Dedifferentiated amniotic fluid mesenchymal stem cell (primary cell): ENCODE measurements around the gene ADAMTSL2.

ENCODE experiments used
- DNase-seq: peaks from one replicate; pipeline ENCODE4 v3.0.0-alpha.2; 2016; ENCODE audit errors: extremely low spot score

The ADAMTSL2 gene

GRCh38 chr9:133533857-133534256 is 647 bp upstream of the ADAMTSL2 start:
- no peak for DNase-seq

DNA sequence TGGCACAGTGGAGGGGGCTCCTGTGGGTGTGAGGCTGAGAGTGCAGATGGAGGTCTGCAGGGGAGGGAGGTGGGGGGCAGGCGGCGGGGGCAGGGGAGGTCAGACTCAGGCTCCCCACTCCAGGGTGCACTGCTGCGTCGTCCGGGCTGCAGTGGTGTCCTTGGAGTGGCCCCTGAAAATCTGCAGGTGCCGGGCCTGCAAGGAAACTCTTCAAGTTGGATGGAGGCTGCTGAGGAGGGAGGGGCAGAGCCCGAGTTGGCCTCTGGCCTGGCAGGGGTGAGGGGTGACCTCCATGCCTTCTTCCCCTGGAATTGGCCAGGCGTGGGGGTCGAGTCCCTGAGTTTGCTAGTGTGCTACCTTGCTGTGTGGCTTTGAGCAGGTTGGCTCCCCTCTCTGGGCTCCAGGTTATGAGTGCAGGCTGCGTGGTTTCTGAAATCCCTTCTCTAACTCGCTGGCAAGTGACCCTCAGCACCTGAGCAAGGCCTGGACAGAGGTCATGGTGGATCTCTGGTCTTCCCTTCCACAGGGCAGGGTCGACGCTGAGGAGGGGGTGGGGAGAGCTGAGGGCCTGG is 888 bp downstream of the ADAMTSL2 start:
- DNase-seq, result no peak

DNA sequence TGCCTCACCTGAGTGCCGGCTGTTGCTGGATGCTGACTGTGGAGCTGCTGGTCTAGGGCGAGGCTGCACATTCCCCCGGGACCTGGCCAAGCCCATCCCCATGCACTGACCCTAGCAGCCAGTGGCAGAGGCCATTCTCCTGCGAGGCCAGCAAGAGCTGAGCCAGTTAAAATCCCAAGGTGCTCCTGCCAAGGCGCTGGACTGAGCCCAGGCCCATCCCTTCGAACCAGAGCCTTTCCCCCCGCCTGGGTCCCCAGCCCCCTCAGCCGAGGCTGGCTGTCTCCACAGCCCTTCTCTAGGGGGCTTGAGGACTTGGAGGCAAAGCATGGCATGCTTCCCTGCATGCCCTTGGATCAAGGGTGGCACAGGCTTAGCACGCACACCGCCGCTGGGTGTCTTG is 1.6 kb downstream of the ADAMTSL2 start:
- DNase-seq, result no peak

DNA sequence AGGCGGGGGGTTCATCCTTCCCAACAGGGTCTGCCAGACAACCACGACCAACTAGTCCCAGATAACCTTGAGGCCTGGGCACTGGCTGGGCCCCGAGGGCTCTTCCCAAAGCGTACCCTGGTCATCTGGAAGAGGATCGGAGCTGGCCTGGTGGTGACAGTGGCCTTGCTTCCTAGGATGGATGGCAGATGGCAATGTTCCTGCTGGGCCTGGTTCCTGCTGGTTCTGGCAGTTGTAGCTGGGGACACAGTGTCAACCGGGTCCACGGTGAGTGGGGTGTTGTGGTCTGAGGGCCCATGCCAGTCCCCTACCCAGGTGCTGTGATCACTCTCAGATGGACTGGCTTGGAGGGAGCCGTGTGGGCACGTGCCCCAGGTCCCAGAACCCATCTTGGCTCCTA is 2.0 kb downstream of the ADAMTSL2 start:
- DNase-seq, result no peak

DNA sequence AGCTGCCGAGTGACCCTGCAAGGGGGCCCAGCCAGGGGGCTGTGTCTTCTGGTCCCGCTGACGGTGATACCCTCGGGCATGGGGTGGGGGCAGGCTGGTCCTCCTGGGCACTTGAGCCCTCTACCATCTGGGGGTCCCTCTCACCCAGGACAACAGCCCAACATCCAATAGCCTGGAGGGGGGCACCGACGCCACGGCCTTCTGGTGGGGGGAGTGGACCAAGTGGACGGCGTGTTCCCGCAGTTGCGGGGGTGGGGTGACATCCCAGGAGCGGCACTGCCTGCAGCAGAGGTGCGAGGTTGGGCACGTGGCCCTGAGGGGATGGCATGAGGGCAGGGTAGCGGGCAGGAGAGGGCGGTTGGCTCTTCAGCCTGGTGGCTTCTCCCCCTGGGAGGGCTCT is 2.8 kb downstream of the ADAMTSL2 start:
- DNase-seq, result no peak

GRCh38 chr9:133538176-133538575 is 3.7 kb downstream of the ADAMTSL2 start:
- DNase-seq, result no peak

- no peak for DNase-seq
Measured at GRCh38 chr9:133538851-133539833, 4.6 kb downstream of the ADAMTSL2 start.

GRCh38 chr9:133539991-133540697 is 5.6 kb downstream of the ADAMTSL2 start:
- no peak for DNase-seq

GRCh38 chr9:133540698-133541025 is 6.2 kb downstream of the ADAMTSL2 start:
- no peak for DNase-seq

DNA sequence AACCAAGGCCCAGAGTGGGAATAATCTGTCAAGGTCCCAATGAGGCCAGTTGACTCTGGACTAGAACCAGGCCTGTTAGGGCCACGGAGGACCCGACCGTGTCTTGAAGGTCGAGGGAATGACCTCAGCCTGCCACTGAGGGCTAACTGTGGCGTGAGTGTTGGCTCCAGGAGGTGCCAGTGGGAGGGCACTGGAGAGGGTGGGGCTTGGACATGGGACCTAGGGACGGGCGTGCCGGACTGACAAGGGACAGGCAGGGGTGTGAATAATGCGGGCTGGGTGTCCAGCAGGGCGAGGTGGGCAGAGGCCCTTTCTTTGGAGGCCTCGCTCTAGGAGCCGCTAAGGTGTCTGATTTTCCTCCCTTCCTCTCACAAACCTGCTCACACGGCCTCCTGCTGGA is 7.5 kb downstream of the ADAMTSL2 start:
- no peak for DNase-seq

DNA sequence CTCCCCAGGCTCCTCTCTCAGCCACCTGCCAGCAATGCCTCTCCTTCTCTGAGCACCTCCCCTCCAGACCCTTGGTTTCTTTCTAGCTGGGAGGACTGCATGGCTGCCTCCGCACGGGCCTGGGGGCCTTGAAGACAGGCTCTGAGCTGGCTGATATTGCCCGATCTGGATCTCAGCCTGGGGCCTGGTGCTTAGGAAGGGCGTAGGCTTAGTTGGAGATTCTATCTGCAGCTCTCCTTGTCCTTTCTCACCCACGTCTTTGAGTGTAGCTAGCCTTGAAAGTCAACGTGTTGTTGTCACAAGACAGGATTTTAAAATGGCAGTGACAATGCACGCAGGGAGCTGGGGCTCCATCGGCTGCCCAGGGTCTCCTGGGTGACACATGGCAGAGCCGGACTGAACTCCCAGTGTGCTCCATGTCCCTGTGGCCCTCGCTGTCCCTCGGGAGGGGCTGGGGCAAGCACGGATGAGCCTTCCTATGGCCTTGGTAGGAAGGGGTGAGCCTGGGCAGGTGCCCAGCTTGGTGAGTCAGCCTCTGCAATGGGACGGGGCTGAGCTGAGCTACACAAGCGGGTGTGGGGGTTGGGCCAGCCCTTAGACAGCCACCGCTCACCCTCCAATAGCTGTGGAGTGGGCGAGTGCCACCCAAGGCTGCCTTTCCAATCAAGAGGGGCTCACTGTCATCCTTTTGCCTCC is 9.4 kb downstream of the ADAMTSL2 start:
- DNase-seq, result no peak

- no peak for DNase-seq
Measured at GRCh38 chr9:133545494-133546286, 11.2 kb downstream of the ADAMTSL2 start.

GRCh38 chr9:133546287-133546680 is 11.8 kb downstream of the ADAMTSL2 start:
- DNase-seq, result no peak

DNA sequence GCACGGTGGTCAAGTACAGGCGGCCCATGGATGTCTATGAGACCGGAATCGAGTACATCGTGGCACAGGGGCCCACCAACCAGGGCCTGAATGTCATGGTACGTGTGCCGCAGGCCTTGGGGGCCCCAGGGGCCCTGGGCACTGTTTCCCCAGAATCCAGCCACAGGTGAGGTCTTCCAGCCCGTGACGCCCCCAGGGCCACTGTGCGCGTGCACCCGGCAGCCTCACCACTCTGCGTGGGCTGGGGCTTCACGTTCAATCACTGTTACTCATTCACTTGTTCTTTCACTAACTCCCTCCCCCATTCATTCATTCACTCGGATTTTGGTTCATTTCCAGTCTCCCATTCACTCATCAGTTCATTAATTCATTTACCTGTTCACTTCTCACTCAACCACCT is 12.6 kb downstream of the ADAMTSL2 start:
- no peak for DNase-seq

DNA sequence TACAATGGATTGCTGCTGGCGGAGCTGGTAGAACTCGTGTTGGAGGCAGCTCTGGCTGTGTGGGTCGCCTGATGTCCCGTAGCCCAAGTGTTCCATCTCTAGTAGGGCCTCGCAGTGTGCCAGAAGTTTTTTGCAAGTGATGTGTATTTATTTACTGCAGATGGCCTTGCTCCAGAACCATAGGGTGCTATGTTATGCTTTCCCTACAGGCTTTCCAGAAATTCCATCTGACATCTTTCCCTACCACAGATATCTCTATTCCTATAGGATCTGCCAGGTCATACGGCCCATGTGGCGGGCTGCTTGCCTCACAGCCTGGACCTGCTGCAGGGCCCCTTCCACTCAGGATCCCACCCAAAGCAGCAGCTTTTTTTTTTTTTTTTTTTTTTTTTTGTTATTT is 16.9 kb downstream of the ADAMTSL2 start:
- DNase-seq, result no peak

DNA sequence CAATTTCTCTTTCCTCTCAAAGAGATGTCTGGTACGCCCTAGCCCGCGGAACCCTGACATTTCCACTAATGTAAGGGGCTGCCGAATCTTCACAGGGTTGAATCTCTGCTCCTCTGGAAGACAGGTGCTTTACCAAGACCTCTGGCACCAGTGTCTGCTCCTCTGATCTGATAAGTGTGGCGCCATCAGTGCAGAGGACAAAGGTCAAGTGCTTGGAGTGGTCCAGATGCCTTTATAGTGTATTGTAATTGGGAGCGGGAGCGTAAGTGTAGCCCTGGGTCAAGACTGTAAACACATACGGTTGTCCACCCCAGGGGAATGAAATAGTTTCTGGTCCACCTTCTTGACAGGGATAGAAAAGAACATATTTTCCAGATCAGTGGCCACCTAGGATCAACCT is 17.7 kb downstream of the ADAMTSL2 start:
- no peak for DNase-seq

- no peak for DNase-seq
Measured at GRCh38 chr9:133553123-133553522, 18.6 kb downstream of the ADAMTSL2 start.

DNA sequence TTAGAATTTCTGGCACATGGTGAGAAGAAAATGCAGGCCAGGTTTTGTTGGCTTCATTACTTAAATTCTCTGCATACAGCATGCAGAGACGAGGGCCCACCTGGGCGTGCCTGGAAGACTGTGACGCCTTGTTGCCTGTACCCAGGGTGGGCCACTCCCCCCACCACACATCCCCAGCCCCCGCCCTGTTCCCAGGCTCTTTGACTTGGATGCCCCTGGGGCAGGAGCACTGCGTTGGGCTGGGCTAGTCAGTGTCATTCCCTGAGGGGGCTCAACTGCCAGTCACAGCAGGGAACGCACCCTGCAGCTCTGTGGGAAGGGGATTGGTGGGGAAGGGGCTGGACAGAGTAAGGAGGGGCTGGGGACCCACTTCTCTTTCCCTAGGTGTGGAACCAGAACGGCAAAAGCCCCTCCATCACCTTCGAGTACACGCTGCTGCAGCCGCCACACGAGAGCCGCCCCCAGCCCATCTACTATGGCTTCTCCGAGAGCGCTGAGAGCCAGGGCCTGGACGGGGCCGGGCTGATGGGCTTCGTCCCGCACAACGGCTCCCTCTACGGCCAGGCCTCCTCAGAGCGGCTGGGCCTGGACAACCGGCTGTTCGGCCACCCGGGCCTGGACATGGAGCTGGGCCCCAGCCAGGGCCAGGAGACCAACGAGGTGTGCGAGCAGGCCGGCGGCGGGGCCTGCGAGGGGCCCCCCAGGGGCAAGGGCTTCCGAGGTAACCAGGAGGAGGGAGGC is 19.6 kb downstream of the ADAMTSL2 start:
- no peak for DNase-seq

- DNase-seq, result no peak
Measured at GRCh38 chr9:133554729-133555128, 20.2 kb downstream of the ADAMTSL2 start.

- DNase-seq, result no peak
Measured at GRCh38 chr9:133556354-133556753, 21.9 kb downstream of the ADAMTSL2 start.

DNA sequence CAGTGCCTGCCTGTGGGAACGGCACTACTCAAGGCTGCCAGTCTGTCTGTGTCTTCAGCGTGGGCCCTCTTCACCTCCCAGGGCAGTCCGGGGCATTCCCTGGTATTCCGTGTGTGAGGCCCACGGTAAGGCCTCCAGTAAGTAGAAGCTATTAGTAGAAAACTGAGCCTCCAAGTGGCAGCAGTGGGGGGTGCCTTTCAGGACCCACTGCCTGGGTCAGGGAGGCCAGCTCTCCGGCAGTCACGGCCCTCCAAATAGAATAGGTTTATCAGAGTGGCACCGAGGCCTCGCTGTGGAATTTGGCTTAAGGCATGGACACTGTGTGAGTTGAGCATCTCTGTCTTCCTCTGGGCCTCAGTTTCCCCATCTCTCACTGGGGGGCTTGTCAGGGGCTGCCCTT is 23.1 kb downstream of the ADAMTSL2 start:
- no peak for DNase-seq
